ENCODE data around the gene SLC66A1. TPM values are rescaled to one million over a fixed set of nuclear protein-coding genes. Genes with fewer than 3 reads are reported as not detected.

Gene SLC66A1
- total RNA-seq, 1 donor from 2014 or later, result 22.6 TPM

DNA sequence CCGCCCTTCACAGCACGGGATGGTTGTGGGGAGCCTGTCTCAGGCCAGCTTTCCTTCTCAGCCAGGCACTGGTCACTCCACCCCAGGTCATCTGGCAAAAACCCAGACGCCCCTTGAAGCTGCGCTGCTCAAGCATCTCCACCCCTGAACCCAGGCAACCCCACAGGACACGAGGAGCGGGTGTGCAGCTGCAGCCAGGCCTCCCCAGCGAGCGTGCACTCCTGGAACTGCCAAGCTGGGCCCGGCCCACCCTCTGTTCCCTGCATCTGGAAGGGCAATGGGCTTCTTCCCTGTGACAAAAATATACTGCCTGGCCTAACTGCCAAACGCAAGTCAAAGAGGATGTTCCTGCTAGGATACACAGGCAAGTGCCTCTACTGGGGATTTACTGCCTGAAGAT, 39.7 kb downstream of the SLC66A1 start:
- TF ChIP-seq, protein P1, sequence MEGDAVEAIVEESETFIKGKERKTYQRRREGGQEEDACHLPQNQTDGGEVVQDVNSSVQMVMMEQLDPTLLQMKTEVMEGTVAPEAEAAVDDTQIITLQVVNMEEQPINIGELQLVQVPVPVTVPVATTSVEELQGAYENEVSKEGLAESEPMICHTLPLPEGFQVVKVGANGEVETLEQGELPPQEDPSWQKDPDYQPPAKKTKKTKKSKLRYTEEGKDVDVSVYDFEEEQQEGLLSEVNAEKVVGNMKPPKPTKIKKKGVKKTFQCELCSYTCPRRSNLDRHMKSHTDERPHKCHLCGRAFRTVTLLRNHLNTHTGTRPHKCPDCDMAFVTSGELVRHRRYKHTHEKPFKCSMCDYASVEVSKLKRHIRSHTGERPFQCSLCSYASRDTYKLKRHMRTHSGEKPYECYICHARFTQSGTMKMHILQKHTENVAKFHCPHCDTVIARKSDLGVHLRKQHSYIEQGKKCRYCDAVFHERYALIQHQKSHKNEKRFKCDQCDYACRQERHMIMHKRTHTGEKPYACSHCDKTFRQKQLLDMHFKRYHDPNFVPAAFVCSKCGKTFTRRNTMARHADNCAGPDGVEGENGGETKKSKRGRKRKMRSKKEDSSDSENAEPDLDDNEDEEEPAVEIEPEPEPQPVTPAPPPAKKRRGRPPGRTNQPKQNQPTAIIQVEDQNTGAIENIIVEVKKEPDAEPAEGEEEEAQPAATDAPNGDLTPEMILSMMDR (IDR thresholded peaks at IDR 0.05; ENCODE audit: unreplicated experiment), result no peak
- no peak for DNase-seq (ENCODE audit: low spot score)
- no peak overlapping the region for H3K27ac Mint-ChIP-seq (ENCODE audit: unreplicated experiment)
- H3K4me3 Mint-ChIP-seq (ENCODE audit: unreplicated experiment), result no peak overlapping the region
- H3K9me3 Mint-ChIP-seq (ENCODE audit: unreplicated experiment), result no peaks in the 10 kb centered on the region
- H3K36me3 Mint-ChIP-seq (ENCODE audit: low read depth, unreplicated experiment), result peaks cover 32% of the 10 kb centered on the region
- no peaks in the 10 kb centered on the region for H3K4me1 Mint-ChIP-seq (ENCODE audit: unreplicated experiment)
- H3K27me3 Mint-ChIP-seq (ENCODE audit: unreplicated experiment), result peaks cover 6% of the 10 kb centered on the region

DNA sequence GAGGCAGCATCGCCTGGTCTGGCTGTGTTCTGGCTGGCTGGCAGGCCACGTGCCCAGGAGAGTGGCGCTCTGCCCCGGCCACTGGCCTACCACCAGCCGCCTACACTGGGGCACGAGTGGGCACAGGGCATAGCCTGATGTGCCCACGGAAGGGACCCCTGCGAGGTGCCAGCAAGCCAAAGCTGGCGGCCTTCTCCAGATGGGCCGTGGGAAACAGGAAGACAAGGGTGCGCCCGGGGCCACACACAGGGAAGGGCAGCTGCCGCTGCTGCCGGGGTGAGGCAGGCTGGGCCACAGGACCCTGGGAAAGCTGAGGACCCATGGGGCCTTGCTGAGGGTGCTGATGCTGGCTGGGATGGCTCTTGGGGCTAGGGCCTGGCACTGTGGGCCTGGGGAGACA, 40.7 kb downstream of the SLC66A1 start:
- no peak for DNase-seq (ENCODE audit: low spot score)
- no peak overlapping the region for H3K27ac Mint-ChIP-seq (ENCODE audit: unreplicated experiment)
- peaks cover 7% of the 10 kb centered on the region for H3K27me3 Mint-ChIP-seq (ENCODE audit: unreplicated experiment)
- no peaks in the 10 kb centered on the region for H3K9me3 Mint-ChIP-seq (ENCODE audit: unreplicated experiment)
- H3K36me3 Mint-ChIP-seq (ENCODE audit: low read depth, unreplicated experiment), result peaks cover 33% of the 10 kb centered on the region
- TF ChIP-seq, protein P1 (IDR thresholded peaks at IDR 0.05; ENCODE audit: unreplicated experiment), result no peak
- peak overlapping the region; percentile 62 for H3K4me3 Mint-ChIP-seq (ENCODE audit: unreplicated experiment)
- no peaks in the 10 kb centered on the region for H3K4me1 Mint-ChIP-seq (ENCODE audit: unreplicated experiment)

DNA sequence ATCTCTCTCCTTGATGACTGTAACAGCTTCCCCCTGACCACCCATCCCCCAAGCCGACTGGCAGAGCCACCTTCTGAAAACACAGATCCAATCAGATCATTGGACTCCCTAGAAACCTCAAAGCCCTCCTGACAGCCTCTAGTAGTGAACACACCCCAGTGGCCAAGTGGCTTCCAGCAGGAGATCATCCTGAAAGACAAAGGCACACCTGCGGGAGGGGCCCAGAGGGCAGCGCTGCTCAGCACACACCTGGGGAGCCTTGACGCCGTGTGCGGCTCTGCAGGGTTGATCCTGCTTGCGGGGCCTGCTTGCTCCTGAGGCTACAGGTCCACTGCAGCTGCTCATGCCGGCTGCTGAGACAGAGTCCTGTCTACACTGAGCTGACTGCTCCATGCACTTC, 41.5 kb downstream of the SLC66A1 start:
- TF ChIP-seq, protein P1 (IDR thresholded peaks at IDR 0.05; ENCODE audit: unreplicated experiment), result no peak
- Mint-ChIP-seq H3K4me3 (ENCODE audit: unreplicated experiment) (no peak overlapping the region), H3K4me1 (ENCODE audit: unreplicated experiment) (no peaks in the 10 kb centered on the region), H3K36me3 (ENCODE audit: low read depth, unreplicated experiment) (peaks cover 33% of the 10 kb centered on the region), H3K27ac (ENCODE audit: unreplicated experiment) (no peak overlapping the region), H3K27me3 (ENCODE audit: unreplicated experiment) (peaks cover 11% of the 10 kb centered on the region), H3K9me3 (ENCODE audit: unreplicated experiment) (no peaks in the 10 kb centered on the region)
- no peak for DNase-seq (ENCODE audit: low spot score)

DNA sequence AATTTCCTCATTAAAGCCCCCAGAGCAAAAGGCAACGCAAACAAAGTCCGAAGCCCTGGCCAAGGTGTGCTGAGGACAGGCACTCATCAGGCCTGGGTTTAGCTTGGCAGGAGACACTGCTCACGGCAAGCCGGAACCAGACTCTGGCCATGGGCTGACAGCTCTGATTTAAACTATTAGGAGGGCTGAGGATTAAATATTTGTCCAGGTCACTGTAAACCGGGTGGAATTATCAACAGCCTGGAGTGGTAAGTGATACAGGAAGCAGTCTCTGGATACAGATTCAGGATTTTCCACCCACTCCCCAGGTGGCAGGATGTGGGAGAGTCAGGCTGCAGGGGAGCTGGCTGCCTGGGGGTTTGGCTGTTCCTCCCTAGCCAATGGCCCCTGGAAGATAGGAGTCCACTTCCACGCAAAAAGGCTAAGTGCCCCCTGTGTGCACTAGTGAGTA, 42.4 kb downstream of the SLC66A1 start:
- H3K36me3 Mint-ChIP-seq (ENCODE audit: low read depth, unreplicated experiment), result peaks cover 33% of the 10 kb centered on the region
- TF ChIP-seq, protein P1 (IDR thresholded peaks at IDR 0.05; ENCODE audit: unreplicated experiment), result no peak
- H3K4me3 Mint-ChIP-seq (ENCODE audit: unreplicated experiment), result no peak overlapping the region

DNA sequence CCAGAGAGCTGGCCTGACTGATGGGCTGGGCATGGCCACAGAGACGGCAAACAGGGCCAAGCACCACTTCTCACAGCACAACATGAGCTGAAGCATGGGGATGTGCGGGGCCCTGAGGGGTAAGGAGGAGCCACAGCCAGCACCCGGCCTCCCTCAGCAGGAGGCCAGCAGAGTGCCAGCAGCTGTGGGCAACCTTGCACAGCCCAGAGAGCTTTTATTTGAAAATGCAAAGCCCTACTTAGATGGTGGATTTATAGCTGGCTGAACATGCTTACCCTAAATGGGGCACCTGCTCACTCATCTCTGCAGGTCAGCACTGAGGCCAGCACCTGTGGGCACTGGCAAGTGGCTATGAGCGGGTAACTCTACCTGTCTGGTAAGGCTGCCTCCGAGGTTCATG, 44.1 kb downstream of the SLC66A1 start:
- H3K27ac Mint-ChIP-seq (ENCODE audit: unreplicated experiment), result no peak overlapping the region
- peaks cover 12% of the 10 kb centered on the region for H3K27me3 Mint-ChIP-seq (ENCODE audit: unreplicated experiment)
- H3K9me3 Mint-ChIP-seq (ENCODE audit: unreplicated experiment), result no peaks in the 10 kb centered on the region
- DNase-seq (ENCODE audit: low spot score), result no peak
- H3K4me1 Mint-ChIP-seq (ENCODE audit: unreplicated experiment), result no peaks in the 10 kb centered on the region
- peaks cover 34% of the 10 kb centered on the region for H3K36me3 Mint-ChIP-seq (ENCODE audit: low read depth, unreplicated experiment)
- TF ChIP-seq, protein P1 (IDR thresholded peaks at IDR 0.05; ENCODE audit: unreplicated experiment), result no peak
- no peak overlapping the region for H3K4me3 Mint-ChIP-seq (ENCODE audit: unreplicated experiment)

More for the DNA sequence above, 42.4 kb downstream of the SLC66A1 start:
- DNase-seq (ENCODE audit: low spot score), result no peak
- Mint-ChIP-seq H3K27ac (ENCODE audit: unreplicated experiment) (no peak overlapping the region), H3K4me1 (ENCODE audit: unreplicated experiment) (no peaks in the 10 kb centered on the region), H3K27me3 (ENCODE audit: unreplicated experiment) (peaks cover 9% of the 10 kb centered on the region), H3K9me3 (ENCODE audit: unreplicated experiment) (no peaks in the 10 kb centered on the region)
